Spleen (tissue), 11 donors: ENCODE measurements around the gene PTX3. TPM values are rescaled to one million over a fixed set of nuclear protein-coding genes. Genes with fewer than 3 reads are reported as not detected.
A peak's percentile ranks its signal among the peaks of the same experiment; 100 is the strongest.

Source experiments
- DNase-seq: peaks from one replicate; pipeline ENCODE4 v3.0.0-alpha.2; 2020
- H3K27ac ChIP-seq, 8 donors: fragments of 200-600 bp; sonication (generic) in 7 of 8; 1 replicate in 4 of 8; 2 replicates in 4 of 8; pipeline versions ENCODE4 v1.5.0 to v1.8.0; 2016 to 2021; ENCODE audit warnings: inconsistent platforms in 4 of 8, mild to moderate bottlenecking in 4 of 8, moderate library complexity in 1 of 8
- H3K27me3 ChIP-seq, 7 donors: fragments of 200-600 bp; sonication (generic) in 6 of 7; replicated peaks in 1 of 7; 1 replicate in 4 of 7; 2 replicates in 3 of 7; pipeline versions ENCODE4 v1.5.0 to v1.8.0; 2016 to 2021; ENCODE audit warnings: inconsistent platforms in 3 of 7, mild to moderate bottlenecking in 1 of 7
- H3K36me3 ChIP-seq, 6 donors: fragments of 200-600 bp; sonication (generic) in 5 of 6; 1 replicate in 4 of 6; 2 replicates in 2 of 6; pipeline versions ENCODE4 v1.5.0 to v1.8.0; 2016 to 2021; ENCODE audit warnings: inconsistent platforms in 2 of 6
- H3K4me1 ChIP-seq, 6 donors: fragments of 200-600 bp; sonication (generic) in 5 of 6; 1 replicate in 3 of 6; 2 replicates in 3 of 6; pipeline versions ENCODE4 v1.5.0 to v1.8.0; 2016 to 2021; ENCODE audit warnings: inconsistent platforms in 3 of 6
- H3K4me3 ChIP-seq, 8 donors: fragments of 200-600 bp; sonication (generic) in 7 of 8; 1 replicate in 4 of 8; 2 replicates in 4 of 8; pipeline versions ENCODE4 v1.5.0 to v1.8.0; 2016 to 2021; ENCODE audit warnings: inconsistent platforms in 4 of 8, mild to moderate bottlenecking in 4 of 8, moderate library complexity in 2 of 8
- H3K9me3 ChIP-seq, 8 donors: fragments of 200-600 bp; sonication (generic) in 7 of 8; 1 replicate in 4 of 8; 2 replicates in 4 of 8; pipeline versions ENCODE4 v1.5.0 to v1.8.0; 2016 to 2021; ENCODE audit warnings: inconsistent platforms in 4 of 8
- POLR2A ChIP-seq, 3 donors: fragments of 450-650 bp; IDR thresholded peaks; one replicate each; pipeline ENCODE4 v1.5.1; 2017; ENCODE audit warnings: antibody characterized with exemption in 3 of 3, mild to moderate bottlenecking in 1 of 3
- POLR2AphosphoS5 ChIP-seq, 3 donors: sonication (generic); formaldehyde crosslinking; IDR thresholded peaks; one replicate each; pipeline ENCODE4 v1.5.1; 2017; ENCODE audit warnings: antibody characterized with exemption in 3 of 3
- WGBS, 5 donors: extraction: QIAGEN DNeasy Blood & Tissue Kit in 3 of 5; methylation state at CpG; one replicate each; pipeline versions ENCODE4 v1.1.5 to v1.1.7; 2013 to 2018; 5-methylcytosine and 5-hydroxymethylcytosine counted together
- intact Hi-C: fragments of 100-400 bp; cut with DNase I; formaldehyde crosslinking; loops from one replicate; pipeline ENCODE4 v1.15.0; 2023; ENCODE audit warnings: low total_unique reads
- polyA plus RNA-seq, 3 donors: library from polyadenylated mRNA; stranded (reverse); fragments of 200-250 nt; gene quantifications; one replicate each; pipeline ENCODE4 v1.2.1, GENCODE V29; 2013
- total RNA-seq, 7 donors: library from RNA; depleted of rRNA in 3 of 7; stranded (reverse); fragments of >200 nt in 3 of 7; fragmentation: NEBNext Ultra II Directional in 4 of 7; extraction: Animal tissue kit (Norgen Biotek cat#: 25700) in 4 of 7; gene quantifications; one replicate each; pipeline versions ENCODE4 v1.1.0 to v1.2.1, GENCODE V29; 2016 to 2021
- TF ChIP-seq, protein P1 (sequence below), 11 experiments: fragments of 200-600 bp in 7 of 11; fragments of 450-650 bp in 4 of 11; sonication (generic) in 4 of 11; IDR thresholded peaks in 8 of 11; conservative IDR thresholded peaks in 3 of 11; 1 replicate in 7 of 11; 2 replicates in 4 of 11; pipeline versions ENCODE4 v1.4.0 to v1.8.0; 2016 to 2021; ENCODE audit warnings: antibody characterized with exemption in 11 of 11, inconsistent platforms in 4 of 11, mild to moderate bottlenecking in 1 of 11
- donor health status: healthy with polysubstance abuse.
- donor health status: DM: no; HTN: no; CAD: no; lungs with moderate emphysema.
- donor health status: DM: no; HTN: no; CAD: no.
- donor health status: Bipolar disorder and iron deficiency.
- donor health status: healthy.
- donor health status: DM: no; HTN: no; CAD: no.
- donor health status: DM: yes; HTN: yes; CAD: no.

Gene PTX3
- total and polyA plus RNA-seq, 10 donors, result 3.3 to 26.5 (median 20.7) TPM

DNA sequence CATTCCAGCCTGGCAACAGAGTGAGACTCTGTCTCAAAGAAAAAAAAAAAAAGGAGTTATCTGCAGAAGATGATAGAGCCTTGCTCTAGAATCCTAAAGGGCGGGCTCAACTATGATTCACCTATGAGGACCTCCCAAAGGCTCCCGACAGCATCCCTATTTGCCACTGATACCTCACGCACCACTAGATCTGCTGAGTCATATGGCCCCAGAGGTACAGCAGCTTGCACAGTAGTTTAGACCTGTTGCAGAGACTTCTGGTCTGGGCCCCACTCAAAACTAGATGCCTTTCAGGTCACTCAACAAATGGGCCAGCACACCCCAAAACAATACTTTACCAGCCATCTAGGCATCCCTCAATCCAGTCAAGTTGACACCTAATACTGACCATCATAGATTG, 38.1 kb upstream of the PTX3 start:
- Histone ChIP-seq H3K36me3 (no peaks in the 10 kb centered on the region), H3K27me3 (no peaks in the 10 kb centered on the region), H3K9me3 (no peaks in the 10 kb centered on the region), H3K4me3 (no peak overlapping the region), H3K4me1 (no peaks in the 10 kb centered on the region), H3K27ac (no peak overlapping the region)
- no peak for DNase-seq
- intact Hi-C loops, result no loop called here
- WGBS, 5 donors, result 86 to 96% (median 92%) methylated on average over 3 of the region's 3 CpGs
- TF ChIP-seq, protein P1, sequence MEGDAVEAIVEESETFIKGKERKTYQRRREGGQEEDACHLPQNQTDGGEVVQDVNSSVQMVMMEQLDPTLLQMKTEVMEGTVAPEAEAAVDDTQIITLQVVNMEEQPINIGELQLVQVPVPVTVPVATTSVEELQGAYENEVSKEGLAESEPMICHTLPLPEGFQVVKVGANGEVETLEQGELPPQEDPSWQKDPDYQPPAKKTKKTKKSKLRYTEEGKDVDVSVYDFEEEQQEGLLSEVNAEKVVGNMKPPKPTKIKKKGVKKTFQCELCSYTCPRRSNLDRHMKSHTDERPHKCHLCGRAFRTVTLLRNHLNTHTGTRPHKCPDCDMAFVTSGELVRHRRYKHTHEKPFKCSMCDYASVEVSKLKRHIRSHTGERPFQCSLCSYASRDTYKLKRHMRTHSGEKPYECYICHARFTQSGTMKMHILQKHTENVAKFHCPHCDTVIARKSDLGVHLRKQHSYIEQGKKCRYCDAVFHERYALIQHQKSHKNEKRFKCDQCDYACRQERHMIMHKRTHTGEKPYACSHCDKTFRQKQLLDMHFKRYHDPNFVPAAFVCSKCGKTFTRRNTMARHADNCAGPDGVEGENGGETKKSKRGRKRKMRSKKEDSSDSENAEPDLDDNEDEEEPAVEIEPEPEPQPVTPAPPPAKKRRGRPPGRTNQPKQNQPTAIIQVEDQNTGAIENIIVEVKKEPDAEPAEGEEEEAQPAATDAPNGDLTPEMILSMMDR (IDR thresholded peaks at IDR 0.05 in 8 of 11, conservative IDR thresholded peaks at IDR 0.05 in 3 of 11), result no peak
- TF ChIP-seq POLR2A (IDR thresholded peaks at IDR 0.05) (no peak), POLR2AphosphoS5 (IDR thresholded peaks at IDR 0.05) (no peak)

DNA sequence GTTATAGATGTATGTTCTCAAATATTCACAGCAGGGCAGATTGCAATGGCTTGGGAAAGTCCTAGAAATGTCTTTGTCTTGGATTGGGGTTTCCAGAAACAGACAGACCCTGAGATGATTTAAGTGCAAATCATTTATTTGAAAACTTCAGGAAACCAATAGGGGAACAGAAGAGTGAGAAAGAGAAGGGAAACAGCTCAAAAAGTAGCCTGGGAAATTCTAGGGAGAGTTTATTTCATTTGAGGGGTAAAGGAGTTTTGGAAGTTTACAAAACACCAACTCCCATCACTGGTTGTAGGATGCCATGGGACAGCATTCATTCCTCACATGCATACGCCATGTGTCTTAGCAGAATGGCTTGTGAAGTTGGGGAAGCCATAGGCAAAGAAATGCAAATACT, 32.3 kb upstream of the PTX3 start:
- TF ChIP-seq, protein P1 (IDR thresholded peaks at IDR 0.05 in 8 of 11, conservative IDR thresholded peaks at IDR 0.05 in 3 of 11), result no peak
- TF ChIP-seq POLR2AphosphoS5 (IDR thresholded peaks at IDR 0.05) (no peak), POLR2A (IDR thresholded peaks at IDR 0.05) (no peak)
- DNase-seq, result no peak
- Histone ChIP-seq H3K4me3 (no peak overlapping the region), H3K27me3 (no peaks in the 10 kb centered on the region), H3K36me3 (no peaks in the 10 kb centered on the region), H3K9me3 (no peaks in the 10 kb centered on the region), H3K4me1 (peaks cover 0 to 4% (median 0%) of the 10 kb centered on the region in 6 donors), H3K27ac (peak overlapping the region in 2 of 8 donors; percentile 70 to 79)
- 0 to 97% (median 66%) methylated on average over 1 of the region's 1 CpG for WGBS, 5 donors
- intact Hi-C loops, result no loop called here

DNA sequence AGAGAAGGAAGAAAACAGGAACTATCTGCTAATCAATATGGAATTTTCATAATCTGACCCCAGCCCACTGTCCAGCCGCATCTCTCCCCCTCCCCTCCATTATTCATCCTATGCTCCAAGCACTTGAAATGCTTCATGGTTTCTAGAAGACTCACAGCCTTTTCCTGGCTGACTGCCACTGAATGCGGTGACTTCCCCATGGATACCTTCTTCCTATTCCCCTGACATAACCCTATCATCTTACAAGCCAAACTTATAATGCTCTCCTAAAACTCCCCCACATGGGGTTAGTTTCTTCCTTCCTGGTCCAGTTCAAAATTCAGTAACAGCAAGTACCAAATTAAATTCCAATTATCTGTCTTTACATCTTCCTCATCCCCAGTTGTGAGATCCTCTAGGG, 31.2 kb upstream of the PTX3 start:
- no peaks in the 10 kb centered on the region for H3K27me3 ChIP-seq
- peak overlapping the region in 7 of 8 donors; percentile 44 to 79 (median 70) for H3K27ac ChIP-seq
- peaks cover 0 to 4% (median 0%) of the 10 kb centered on the region in 6 donors for H3K4me1 ChIP-seq
- intact Hi-C loops, result no loop called here
- no peak for TF ChIP-seq POLR2A (IDR thresholded peaks at IDR 0.05)
- TF ChIP-seq, protein P1 (IDR thresholded peaks at IDR 0.05 in 8 of 11, conservative IDR thresholded peaks at IDR 0.05 in 3 of 11), result no peak
- TF ChIP-seq POLR2AphosphoS5 (IDR thresholded peaks at IDR 0.05), result no peak
- H3K4me3 ChIP-seq, result no peak overlapping the region
- DNase-seq, result no peak
- H3K36me3 ChIP-seq, result no peaks in the 10 kb centered on the region
- H3K9me3 ChIP-seq, result no peaks in the 10 kb centered on the region
- WGBS, 5 donors, result 63 to 69% (median 67%) methylated on average over 2 of the region's 2 CpGs

DNA sequence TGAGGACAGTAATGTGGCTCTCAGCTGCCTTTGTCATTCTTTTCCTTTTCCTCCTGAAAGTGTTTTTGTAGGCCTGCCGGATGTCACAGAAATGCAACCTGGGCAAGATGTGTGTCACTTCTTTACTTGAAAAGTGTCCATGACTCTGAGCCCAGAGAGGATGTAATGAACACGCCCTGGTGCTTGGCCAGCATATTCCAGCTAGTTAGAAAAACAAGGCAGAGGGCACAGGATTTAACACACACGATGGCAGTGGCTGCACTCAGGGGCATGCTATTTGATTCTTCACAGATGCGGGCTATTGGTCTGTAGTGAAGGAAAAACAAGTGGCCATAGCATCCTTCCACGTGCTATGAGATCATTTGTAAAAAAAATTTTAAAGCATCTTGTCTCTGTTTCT, 30.3 kb upstream of the PTX3 start:
- WGBS, 5 donors, result 62 to 73% (median 65%) methylated on average over 5 of the region's 5 CpGs
- H3K9me3 ChIP-seq, result no peaks in the 10 kb centered on the region
- peaks cover 0 to 4% (median 0%) of the 10 kb centered on the region in 6 donors for H3K4me1 ChIP-seq
- no peak for DNase-seq
- H3K36me3 ChIP-seq, result no peaks in the 10 kb centered on the region
- H3K4me3 ChIP-seq, result no peak overlapping the region
- H3K27ac ChIP-seq, result peak overlapping the region in 7 of 8 donors; percentile 44 to 79 (median 72)
- peak in 1 of 3 donors; percentile 75 for TF ChIP-seq POLR2AphosphoS5 (IDR thresholded peaks at IDR 0.05)
- TF ChIP-seq, protein P1 (IDR thresholded peaks at IDR 0.05 in 8 of 11, conservative IDR thresholded peaks at IDR 0.05 in 3 of 11), result no peak
- peak in 1 of 3 donors; percentile 8 for TF ChIP-seq POLR2A (IDR thresholded peaks at IDR 0.05)
- no peaks in the 10 kb centered on the region for H3K27me3 ChIP-seq
- intact Hi-C loops, result no loop called here
